Mesodermal cell (in vitro differentiated cells): ENCODE data around the gene WDR81.
"Not testable (repeated sequence)": the region's sequence is repeated elsewhere in the genome, so short reads cannot be mapped to it uniquely, and the experiment has no call there.

Source experiments
- H3K27ac ChIP-seq: 2 replicates; pipeline ENCODE4 v1.7.0; 2013; ENCODE audit warnings: mild to moderate bottlenecking, low read depth, low read length, moderate library complexity; ENCODE audit not compliant: severe bottlenecking
- H3K36me3 ChIP-seq: 2 replicates; pipeline ENCODE4 v1.7.1; 2013; ENCODE audit warnings: mild to moderate bottlenecking, low read length, moderate library complexity; ENCODE audit not compliant: control insufficient read depth, insufficient read depth
- H3K4me1 ChIP-seq: one replicate; pipeline ENCODE4 v1.7.1; 2013; ENCODE audit warnings: mild to moderate bottlenecking, low read length; ENCODE audit not compliant: insufficient read depth, control insufficient read depth, poor library complexity, severe bottlenecking
- H3K4me3 ChIP-seq: 2 replicates; pipeline ENCODE4 v1.7.0; 2013; ENCODE audit warnings: low read length, control low read depth, mild to moderate bottlenecking; ENCODE audit not compliant: insufficient read depth, poor library complexity, severe bottlenecking; ENCODE audit errors: extremely low read depth
- H3K9me3 ChIP-seq: 2 replicates; pipeline ENCODE4 v1.7.1; 2013; ENCODE audit warnings: mild to moderate bottlenecking, low read length, moderate library complexity; ENCODE audit not compliant: control insufficient read depth
- WGBS, 2 experiments: methylation state at CpG; one replicate each; pipeline ENCODE4 v1.1.5; 2013; ENCODE audit warnings: missing lambda C conversion rate in 2 of 2; ENCODE audit not compliant: insufficient coverage in 2 of 2; 5-methylcytosine and 5-hydroxymethylcytosine counted together

WDR81 gene

DNA sequence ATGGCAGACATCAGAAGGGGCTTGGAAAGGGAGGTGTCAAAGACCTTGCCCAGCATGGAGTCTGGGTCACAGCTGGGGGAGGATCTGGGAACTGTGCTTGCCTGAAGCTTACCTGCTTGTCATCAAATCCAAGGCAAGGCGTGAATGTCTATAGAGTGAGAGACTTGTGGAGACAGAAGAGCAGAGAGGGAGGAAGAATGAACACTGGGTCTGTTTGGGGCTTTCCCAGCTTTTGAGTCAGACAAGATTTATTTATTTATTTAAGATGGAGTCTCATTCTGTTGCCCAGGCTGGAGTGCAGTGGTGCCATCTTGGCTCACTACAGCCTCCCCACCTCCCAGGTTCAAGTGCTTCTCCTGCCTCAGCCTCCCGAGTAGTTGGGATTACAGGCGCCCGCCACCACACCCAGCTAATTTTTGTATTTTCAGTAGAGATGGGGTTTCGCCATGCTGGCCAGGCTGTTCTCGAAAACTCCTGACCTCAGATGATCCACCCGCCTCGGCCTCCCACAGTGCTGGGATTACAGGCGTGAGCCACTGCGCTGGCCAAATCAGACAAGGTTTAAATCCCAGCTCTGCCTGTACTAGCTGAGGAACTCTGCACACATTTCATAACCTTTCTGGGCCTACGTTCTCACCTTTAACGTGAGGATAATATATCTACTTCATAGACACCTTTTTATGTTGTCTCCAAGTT is 48.6 kb downstream of the WDR81 start:
- not testable (repeated sequence) for H3K4me1 ChIP-seq, H3K4me3 ChIP-seq, H3K9me3 ChIP-seq, H3K27ac ChIP-seq
- 94 to 96% methylated on average over 7 to 11 of the region's 12 CpGs for WGBS, 2 experiments
- H3K36me3 ChIP-seq, result peaks cover 28% of the 10 kb centered on the region

- WGBS, 2 experiments, result 94 to 99% methylated on average over 4 to 7 of the region's 7 CpGs
- Histone ChIP-seq H3K4me1 (peaks cover 6% of the 10 kb centered on the region), H3K9me3 (no peaks in the 10 kb centered on the region), H3K27ac (no peak overlapping the region), H3K4me3 (no peak overlapping the region), H3K36me3 (peaks cover 34% of the 10 kb centered on the region)
Measured at GRCh38 chr17:1773696-1774181, 49.2 kb downstream of the WDR81 start.

GRCh38 chr17:1774390-1775176 is 50.1 kb downstream of the WDR81 start:
- no peak overlapping the region for H3K27ac ChIP-seq
- WGBS, 2 experiments, result 95% methylated on average over 19 to 20 of the region's 21 CpGs
- H3K36me3 ChIP-seq, result peaks cover 38% of the 10 kb centered on the region

GRCh38 chr17:1776328-1776727 is 51.8 kb downstream of the WDR81 start:
- Histone ChIP-seq H3K4me3 (no peak overlapping the region), H3K4me1 (peaks cover 13% of the 10 kb centered on the region), H3K36me3 (peaks cover 43% of the 10 kb centered on the region), H3K9me3 (no peaks in the 10 kb centered on the region), H3K27ac (no peak overlapping the region)
- 95 to 99% methylated on average over 10 of the region's 10 CpGs for WGBS, 2 experiments

More at GRCh38 chr17:1774390-1775176, 50.1 kb downstream of the WDR81 start:
- Histone ChIP-seq H3K9me3 (no peaks in the 10 kb centered on the region), H3K4me1 (peaks cover 8% of the 10 kb centered on the region), H3K4me3 (no peak overlapping the region)

- Histone ChIP-seq H3K36me3 (peaks cover 48% of the 10 kb centered on the region), H3K27ac (no peak overlapping the region), H3K4me1 (peaks cover 13% of the 10 kb centered on the region), H3K9me3 (no peaks in the 10 kb centered on the region), H3K4me3 (no peak overlapping the region)
- WGBS, 2 experiments, result 98 to 99% methylated on average over 5 to 7 of the region's 7 CpGs
Measured at GRCh38 chr17:1776857-1777256, 52.4 kb downstream of the WDR81 start.

- H3K9me3 ChIP-seq, result no peaks in the 10 kb centered on the region
- WGBS, 2 experiments, result 93 to 95% methylated on average over 6 to 7 of the region's 8 CpGs
- peaks cover 19% of the 10 kb centered on the region for H3K4me1 ChIP-seq
- H3K27ac ChIP-seq, result peak overlapping the region; percentile 86
- H3K4me3 ChIP-seq, result no peak overlapping the region
- peaks cover 63% of the 10 kb centered on the region for H3K36me3 ChIP-seq
Measured at GRCh38 chr17:1779571-1780131, 55.1 kb downstream of the WDR81 start.

DNA sequence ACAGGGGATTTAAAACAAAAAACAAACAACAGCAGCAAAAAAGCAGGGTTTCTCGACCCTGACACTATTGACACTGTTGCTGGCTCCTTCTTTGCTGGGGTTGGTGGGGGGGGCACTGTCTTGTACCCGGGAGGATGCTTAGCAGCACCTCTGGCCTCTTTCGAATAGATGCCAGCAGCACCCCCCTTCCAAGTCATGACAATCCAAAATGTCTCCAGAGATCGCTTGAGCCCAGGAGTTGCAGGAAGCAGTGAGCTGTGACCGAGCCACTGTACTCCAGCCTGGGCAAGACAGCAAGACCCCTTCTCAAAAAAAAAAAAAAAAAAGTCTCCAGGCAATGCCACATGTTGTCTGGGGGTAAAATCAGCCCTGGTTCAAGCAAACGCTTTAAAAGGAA is 57.7 kb downstream of the WDR81 start:
- peaks cover 59% of the 10 kb centered on the region for H3K36me3 ChIP-seq
- H3K4me1 ChIP-seq, result peaks cover 19% of the 10 kb centered on the region
- no peak overlapping the region for H3K27ac ChIP-seq
- WGBS, 2 experiments, result 92 to 96% methylated on average over 4 to 6 of the region's 6 CpGs
- H3K4me3 ChIP-seq, result no peak overlapping the region
- H3K9me3 ChIP-seq, result no peaks in the 10 kb centered on the region

GRCh38 chr17:1783271-1783670 is 58.8 kb downstream of the WDR81 start:
- Histone ChIP-seq H3K9me3 (no peaks in the 10 kb centered on the region), H3K4me3 (no peak overlapping the region), H3K4me1 (peaks cover 19% of the 10 kb centered on the region), H3K27ac (peak overlapping the region; percentile 29), H3K36me3 (peaks cover 50% of the 10 kb centered on the region)
- WGBS, 2 experiments, result 91 to 92% methylated on average over 19 of the region's 19 CpGs

DNA sequence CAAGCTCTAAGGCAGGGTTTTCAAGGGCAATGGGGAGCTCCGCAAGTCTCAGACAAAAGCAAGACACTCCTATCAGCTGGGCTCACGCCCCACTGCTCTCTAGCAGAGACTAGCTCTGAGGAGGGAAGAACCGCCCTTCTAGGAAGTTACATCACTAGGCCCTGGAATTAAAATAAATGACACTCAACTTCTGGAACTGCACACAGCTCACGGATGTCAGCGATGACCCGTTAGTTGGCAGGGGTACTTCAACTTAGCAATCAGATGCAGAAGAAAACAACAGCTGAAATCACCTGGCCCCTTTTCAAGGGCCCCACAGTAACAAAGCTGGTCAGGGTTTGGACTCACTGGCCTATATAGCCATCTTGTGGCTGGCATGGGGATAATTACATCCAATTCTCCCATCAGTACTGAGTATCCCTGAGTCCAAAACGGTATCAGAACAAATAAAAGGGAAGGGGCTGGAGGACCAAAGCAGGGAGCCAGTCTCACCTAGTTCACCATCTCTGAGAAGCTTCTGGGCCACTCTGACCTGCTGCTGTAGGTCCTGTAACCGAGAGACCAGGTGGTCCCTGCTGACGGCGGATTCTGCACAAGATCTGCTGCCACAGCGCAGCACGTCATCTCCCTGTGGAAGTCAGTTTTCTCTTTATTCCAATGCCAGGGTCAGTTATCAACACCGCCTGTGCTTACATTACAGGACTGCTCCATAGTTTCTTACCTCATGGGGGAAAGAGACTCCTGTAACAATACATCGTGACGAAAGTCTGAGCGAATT is 59.5 kb downstream of the WDR81 start:
- Histone ChIP-seq H3K27ac (peak overlapping the region; percentile 29), H3K4me1 (peaks cover 19% of the 10 kb centered on the region)
- WGBS, 2 experiments, result 82 to 88% methylated on average over 13 to 14 of the region's 16 CpGs

GRCh38 chr17:1785930-1786329 is 61.4 kb downstream of the WDR81 start:
- H3K9me3 ChIP-seq, result no peaks in the 10 kb centered on the region
- H3K4me3 ChIP-seq, result no peak overlapping the region
- peaks cover 6% of the 10 kb centered on the region for H3K4me1 ChIP-seq
- no peak overlapping the region for H3K27ac ChIP-seq
- H3K36me3 ChIP-seq, result peaks cover 40% of the 10 kb centered on the region
- WGBS, 2 experiments, result 97 to 100% methylated on average over 4 of the region's 4 CpGs

More for the DNA sequence above, 59.5 kb downstream of the WDR81 start:
- no peaks in the 10 kb centered on the region for H3K9me3 ChIP-seq
- no peak overlapping the region for H3K4me3 ChIP-seq
- H3K36me3 ChIP-seq, result peaks cover 42% of the 10 kb centered on the region
